ENCODE measurements around the gene LPXN.

Gene LPXN

GRCh38 chr11:58600510-58600909 lies 24.9 kb upstream of the LPXN start:
- no peak for TF ChIP-seq CTCF (IDR thresholded peaks at IDR 0.05; ENCODE audit: low read depth, low read length)
- no peaks in the 10 kb centered on the region for H3K9me3 ChIP-seq (ENCODE audit: severe bottlenecking)
- H3K4me3 ChIP-seq (ENCODE audit: low read depth, low read length): no peak overlapping the region

GRCh38 chr11:58597486-58598144 lies 22.0 kb upstream of the LPXN start:
- no peaks in the 10 kb centered on the region for H3K9me3 ChIP-seq (ENCODE audit: severe bottlenecking)

More at GRCh38 chr11:58600510-58600909, 24.9 kb upstream of the LPXN start:
- H3K27ac ChIP-seq: no peak overlapping the region
- no peak for DNase-seq
- no peaks in the 10 kb centered on the region for H3K27me3 ChIP-seq (ENCODE audit: insufficient read depth, low read depth, severe bottlenecking)
- H3K36me3 ChIP-seq: peaks cover 6% of the 10 kb centered on the region; the same call in 1 of the 2 replicates

GRCh38 chr11:58596621-58597020 lies 21.0 kb upstream of the LPXN start:
- Histone ChIP-seq H3K36me3 (0 out of 2 replicates have a peak, but pooled peaks cover 6% of the 10 kb centered on the region), H3K27ac (no peak overlapping the region), H3K4me3 (ENCODE audit: low read depth, low read length) (no peak overlapping the region), H3K27me3 (ENCODE audit: insufficient read depth, low read depth, severe bottlenecking) (no peaks in the 10 kb centered on the region), H3K9me3 (ENCODE audit: severe bottlenecking) (no peaks in the 10 kb centered on the region)
- TF ChIP-seq CTCF (IDR thresholded peaks at IDR 0.05; ENCODE audit: low read depth, low read length): no peak
- no peak for DNase-seq

More at GRCh38 chr11:58597486-58598144, 22.0 kb upstream of the LPXN start:
- TF ChIP-seq CTCF (IDR thresholded peaks at IDR 0.05; ENCODE audit: low read depth, low read length): no peak
- Histone ChIP-seq H3K36me3 (0 out of 2 replicates have a peak, but pooled peaks cover 3% of the 10 kb centered on the region), H3K27ac (no peak overlapping the region), H3K27me3 (ENCODE audit: insufficient read depth, low read depth, severe bottlenecking) (no peaks in the 10 kb centered on the region), H3K4me3 (ENCODE audit: low read depth, low read length) (no peak overlapping the region)
- DNase-seq: no peak

GRCh38 chr11:58594826-58595225 lies 19.2 kb upstream of the LPXN start:
- Histone ChIP-seq H3K27ac (no peak overlapping the region), H3K4me3 (ENCODE audit: low read depth, low read length) (no peak overlapping the region), H3K27me3 (ENCODE audit: insufficient read depth, low read depth, severe bottlenecking) (no peaks in the 10 kb centered on the region), H3K9me3 (ENCODE audit: severe bottlenecking) (no peaks in the 10 kb centered on the region), H3K36me3 (peaks cover 8% of the 10 kb centered on the region; the same call in 1 of the 2 replicates)
- no peak for DNase-seq
- no peak for TF ChIP-seq CTCF (IDR thresholded peaks at IDR 0.05; ENCODE audit: low read depth, low read length)

GRCh38 chr11:58592760-58593472 lies 17.3 kb upstream of the LPXN start:
- Histone ChIP-seq H3K27ac (no peak overlapping the region), H3K9me3 (ENCODE audit: severe bottlenecking) (no peaks in the 10 kb centered on the region), H3K4me3 (ENCODE audit: low read depth, low read length) (no peak overlapping the region), H3K27me3 (ENCODE audit: insufficient read depth, low read depth, severe bottlenecking) (no peaks in the 10 kb centered on the region), H3K36me3 (peaks cover 9% of the 10 kb centered on the region)
- TF ChIP-seq CTCF (IDR thresholded peaks at IDR 0.05; ENCODE audit: low read depth, low read length): no peak
- no peak for DNase-seq
